ENCODE data around the gene SH3GLB1.

- no peak for TF ChIP-seq CTCF (IDR thresholded peaks at IDR 0.05; ENCODE audit: insufficient read depth, low read length)
- TF ChIP-seq POLR2AphosphoS5 (IDR thresholded peaks at IDR 0.05; ENCODE audit: low read depth): no peak
- TF ChIP-seq REST (IDR thresholded peaks at IDR 0.05; ENCODE audit: insufficient replicate concordance, low read depth): no peak
These were observed 38.0 kb upstream of the SH3GLB1 start for GRCh38 chr1:86666368-86666767.

Data from HL-60 (cell line).